HG03025 (cell line): ENCODE data around the gene SNX19.

Experiments
- ATAC-seq: cut with Tn5 transposase; IDR thresholded peaks from one replicate; pipeline ENCODE4 v1.9.1; 2021; ENCODE audit warnings: mild to moderate bottlenecking, moderate library complexity; ENCODE audit not compliant: unreplicated experiment, low FRiP score

SNX19 gene

DNA sequence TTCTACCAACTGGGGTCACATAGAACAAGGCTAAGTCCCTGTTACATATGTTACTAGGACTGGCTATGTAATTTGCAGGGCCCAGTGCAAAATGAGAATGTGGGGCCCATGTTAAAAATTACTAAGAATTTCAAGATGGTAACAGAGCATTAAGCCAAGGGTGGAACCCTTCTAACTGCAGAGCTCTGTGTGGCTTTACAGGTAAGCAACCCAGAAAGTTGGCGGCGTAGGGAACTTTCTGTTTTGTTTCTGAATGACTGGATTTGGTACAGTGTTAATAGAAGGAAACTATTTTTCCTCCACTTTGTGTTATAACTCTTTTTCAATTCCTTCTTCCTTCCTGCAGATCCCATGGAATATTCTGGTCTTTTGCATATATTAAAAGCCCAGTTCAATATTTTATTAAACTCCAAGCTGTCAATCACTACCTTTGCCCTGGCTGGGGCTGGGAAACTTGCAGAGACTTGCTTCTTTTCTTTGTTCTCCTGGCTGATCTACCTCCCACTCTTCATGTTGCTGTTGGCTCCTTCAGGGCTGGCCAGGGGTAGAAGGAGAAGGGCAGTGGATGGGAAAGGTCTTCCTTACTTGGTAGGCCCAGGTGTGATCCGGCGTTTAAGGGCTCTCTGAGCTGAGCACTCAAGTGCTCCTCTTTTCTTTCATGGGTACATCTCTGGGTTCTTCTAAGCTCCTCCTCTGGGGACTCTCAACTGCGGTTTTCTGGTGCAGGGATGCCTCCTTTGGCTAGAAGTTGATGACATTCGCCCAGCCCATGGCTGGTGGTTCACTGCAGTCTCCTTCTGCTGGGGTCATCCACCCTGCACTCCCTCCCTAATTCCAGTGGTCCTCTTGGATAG is 67.7 kb downstream of the SNX19 start:
- no peak for ATAC-seq

DNA sequence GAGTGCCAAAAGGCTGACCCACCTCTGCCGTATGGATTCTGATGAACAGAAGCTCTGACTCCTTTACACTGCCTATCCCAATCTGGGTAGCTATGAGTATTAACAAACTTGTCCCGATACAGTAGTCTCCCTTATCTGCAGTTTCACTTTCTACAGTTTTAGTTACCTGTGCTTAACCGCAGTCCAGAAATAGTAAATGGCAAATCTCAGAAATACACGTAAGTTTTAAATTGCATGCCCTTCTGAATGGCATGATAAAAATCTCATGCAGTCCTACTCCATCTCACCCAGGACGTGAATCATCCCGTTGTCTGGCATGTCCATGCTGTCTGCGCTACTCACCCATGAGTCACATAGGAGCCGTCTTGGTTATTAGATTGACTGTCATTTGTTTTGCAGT is 68.8 kb downstream of the SNX19 start:
- ATAC-seq = no peak

DNA sequence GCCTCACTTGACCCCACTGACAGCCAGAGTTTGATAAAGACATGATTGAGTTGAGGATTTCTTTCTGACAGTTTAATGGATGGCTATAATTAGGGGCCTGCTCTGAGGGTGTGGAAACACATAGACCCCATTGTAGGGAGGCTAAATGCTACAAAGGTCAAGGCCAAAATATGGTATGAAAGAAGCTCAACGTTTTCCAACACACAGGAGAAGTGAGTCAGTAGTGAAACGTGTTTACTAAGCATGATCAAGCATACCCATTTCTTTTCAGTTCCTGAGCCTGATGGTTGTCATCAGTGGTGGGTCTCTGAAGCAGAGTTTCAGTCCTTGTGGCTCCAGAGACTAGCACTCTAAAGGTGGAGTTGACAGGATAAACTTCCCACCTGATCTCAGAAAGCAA is 69.7 kb downstream of the SNX19 start:
- no peak for ATAC-seq

DNA sequence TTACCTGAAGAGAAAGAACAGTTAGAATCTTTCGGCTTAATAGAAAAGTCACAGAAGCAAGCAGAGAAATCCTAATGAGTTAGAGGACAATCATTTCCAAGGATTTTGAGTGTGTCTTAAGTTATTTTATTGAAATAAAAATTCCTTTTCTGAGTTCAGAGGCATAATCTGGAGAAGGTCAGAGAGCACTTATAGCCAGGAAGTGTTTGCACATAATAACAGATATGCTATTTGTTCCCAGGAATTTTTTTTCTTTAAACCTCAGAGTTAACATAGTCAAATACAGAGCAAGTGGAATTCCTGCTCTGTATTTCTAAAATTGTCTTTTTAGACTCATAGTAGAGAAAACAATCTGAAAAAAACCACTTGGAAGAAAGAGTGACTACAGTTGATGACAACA is 74.3 kb downstream of the SNX19 start:
- ATAC-seq = no peak

DNA sequence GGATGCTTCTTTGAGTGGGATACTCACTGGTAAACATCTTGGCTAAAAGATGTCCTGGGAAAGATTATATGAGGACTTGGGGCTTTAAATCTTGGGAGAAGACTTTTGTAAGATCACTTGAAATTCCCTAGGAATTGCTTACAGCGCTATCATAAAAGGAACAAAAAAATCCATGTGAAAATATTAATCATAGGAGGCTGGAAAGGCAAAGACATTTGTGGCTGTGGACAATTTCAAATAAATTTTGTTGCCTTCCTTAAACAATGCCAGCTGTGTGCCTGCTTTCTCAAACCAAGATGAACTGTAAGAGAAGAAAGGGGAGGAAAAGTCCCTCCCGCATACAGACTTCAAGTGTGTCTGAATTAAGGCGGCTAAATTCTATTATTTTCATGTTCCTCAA is 75.6 kb downstream of the SNX19 start:
- ATAC-seq = no peak

DNA sequence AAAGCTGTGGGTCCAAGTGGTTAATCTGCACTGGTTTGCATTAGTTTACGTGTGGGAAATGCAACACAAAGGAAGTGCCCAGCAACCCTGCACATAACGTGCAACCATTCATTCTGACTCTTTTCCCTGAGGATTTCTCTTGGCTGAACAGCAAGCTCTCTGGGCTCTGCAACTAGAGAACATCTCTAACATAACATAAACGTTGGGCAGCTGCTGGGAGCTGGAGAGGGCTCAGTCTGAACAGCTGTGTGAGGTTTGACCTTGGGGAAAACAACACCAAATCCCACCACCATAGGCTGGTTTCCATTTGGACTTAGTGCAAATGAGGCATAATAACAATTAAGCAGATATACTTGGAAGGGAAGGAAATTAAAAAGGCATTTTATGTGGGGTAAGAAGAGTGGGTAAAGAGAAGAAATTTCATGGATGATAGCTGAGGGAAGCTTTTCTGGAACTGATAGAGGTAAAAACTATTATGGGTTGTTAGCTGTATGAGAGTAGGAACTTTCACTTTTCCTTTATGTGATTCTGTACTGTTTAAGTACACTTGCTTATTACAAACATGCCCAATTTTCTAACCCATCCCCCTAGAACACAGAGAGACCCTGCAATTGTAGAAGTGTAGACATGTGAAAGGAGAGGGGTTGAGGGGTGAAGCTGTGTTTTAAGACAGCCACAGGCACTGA is 76.2 kb downstream of the SNX19 start:
- ATAC-seq = no peak

DNA sequence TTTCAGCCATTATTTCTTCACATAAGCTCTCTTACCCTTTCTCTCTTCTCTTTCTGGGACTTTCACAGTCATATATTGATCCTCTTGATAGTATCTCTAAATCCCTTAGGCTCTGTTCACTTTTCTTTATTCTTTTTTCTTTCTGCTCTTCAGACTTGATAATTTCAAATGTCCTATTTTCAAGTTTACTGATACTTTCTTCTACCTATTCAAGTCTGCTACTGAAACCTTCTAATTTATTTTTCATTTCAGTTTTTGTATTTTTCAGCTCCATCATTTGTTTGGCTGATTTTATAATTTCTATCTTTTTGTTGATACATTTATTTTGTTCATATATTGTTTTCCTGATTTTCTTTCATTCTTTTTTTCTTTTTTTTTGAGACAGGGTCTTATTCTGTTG is 79.1 kb downstream of the SNX19 start:
- ATAC-seq = no peak

DNA sequence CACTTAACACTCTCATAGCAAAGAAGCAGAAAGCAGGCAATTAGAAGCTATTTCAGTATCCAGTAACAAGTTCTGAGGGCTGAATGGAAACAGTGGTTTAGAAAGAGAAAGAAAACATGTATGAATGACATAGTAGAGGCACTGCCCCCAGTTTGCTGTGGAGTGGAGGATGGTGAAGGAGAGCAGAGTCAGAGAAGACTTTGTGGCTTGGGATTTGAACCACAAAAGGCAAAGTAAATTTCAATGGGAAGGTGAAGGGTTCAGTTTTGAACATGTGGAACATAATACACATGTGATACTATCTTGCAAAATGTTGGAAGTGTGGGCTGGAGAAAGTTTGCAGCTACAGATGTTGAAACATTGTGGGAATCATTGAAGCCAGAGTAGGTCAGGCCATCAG is 81.4 kb downstream of the SNX19 start:
- ATAC-seq = no peak

DNA sequence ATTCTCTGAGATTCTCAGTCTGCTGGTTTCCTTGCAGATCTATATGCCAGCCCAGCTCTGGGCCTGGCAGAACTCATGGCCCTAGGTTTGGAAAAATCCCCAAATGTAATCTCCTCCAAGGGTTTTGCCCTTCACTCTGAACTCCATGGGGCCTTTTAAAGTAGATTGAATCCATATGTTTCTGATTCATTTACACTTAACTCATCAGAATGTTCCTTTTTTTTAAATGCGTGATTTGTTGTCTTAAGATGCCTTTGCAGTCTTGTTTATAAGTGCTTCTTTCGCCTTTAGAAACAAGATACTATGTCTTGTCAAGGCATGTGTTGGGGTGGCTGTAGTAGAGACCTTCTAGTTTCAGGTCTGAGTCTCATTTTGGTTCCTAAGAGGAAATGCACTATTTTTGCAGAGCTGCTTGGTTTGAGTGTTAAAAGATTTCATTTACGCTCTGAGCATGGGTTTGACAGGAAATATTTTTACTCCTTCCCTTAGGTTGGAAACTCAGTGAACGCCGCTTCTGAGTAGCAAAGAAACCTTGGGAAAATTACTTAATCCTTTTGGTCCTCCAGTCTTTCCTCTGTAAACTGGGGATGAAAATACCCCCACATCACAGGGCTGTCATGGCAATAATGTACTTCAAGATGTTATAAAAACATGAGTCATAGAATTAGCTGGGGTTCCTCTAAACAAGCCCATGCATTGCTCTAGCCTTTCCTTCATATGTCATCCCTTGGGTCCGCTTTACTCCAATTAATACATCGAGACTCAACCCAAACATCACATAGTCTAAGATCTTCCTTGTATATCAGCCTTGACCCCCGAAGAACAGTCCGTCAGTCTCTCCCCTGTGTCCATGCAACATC is 83.5 kb downstream of the SNX19 start:
- ATAC-seq = no peak

DNA sequence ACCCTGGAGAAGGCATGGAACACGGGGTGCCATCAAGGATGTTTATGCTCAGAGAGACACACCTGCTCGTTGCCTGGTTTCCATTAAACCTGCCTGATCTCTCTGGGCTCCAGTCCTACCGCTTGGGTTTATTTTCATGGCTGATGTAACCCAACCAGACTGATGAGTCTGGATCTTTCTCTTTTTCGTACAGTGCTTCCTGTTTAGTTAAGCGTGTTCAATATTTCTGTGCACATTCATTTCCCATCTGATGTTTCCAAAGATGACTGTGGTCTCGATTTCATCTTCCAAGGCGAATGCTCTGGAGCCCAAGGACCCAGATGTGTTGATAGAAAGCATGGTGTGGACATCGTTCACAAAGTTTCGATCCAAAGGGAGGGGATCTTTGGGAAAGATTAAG is 84.3 kb downstream of the SNX19 start:
- ATAC-seq = no peak

DNA sequence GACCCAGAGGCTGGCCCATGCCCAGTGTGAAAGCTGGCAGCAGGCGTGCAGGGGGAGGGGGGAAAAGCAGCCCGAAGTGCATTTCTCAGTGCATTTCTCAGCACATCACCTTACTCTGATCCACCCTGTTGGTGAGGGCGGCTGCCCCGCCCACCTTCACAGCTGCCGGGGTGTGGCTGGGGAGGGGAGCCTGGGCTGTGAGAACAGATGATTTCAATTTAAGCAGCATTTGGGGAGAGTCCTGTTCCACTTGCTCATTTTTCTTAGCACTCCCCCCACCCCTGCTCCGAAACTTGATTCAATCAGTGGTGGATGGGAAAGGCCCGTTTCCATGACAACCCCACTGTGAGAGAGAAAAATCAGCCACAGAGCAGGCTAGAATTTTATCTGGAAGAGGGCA is 84.8 kb downstream of the SNX19 start:
- ATAC-seq = no peak

DNA sequence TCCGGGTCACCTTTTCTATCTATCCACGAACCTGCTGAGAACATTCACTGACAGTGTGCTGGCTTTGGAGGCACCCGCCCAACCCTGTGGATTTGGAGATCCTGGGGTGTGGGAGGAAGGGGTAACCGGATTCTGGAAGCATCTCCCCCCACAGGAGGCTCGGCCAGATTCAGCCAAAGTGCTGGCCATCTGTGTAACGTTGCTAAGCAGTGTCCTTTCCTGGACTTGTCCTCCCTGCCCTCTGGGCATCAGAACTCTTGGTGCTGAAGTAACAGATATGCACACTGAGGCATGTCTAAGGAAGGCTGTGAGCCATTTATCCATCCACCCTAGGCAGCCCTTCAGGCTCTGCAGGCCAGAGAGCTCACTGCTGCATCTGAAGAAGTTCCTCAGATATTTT is 85.7 kb downstream of the SNX19 start:
- ATAC-seq = no peak

DNA sequence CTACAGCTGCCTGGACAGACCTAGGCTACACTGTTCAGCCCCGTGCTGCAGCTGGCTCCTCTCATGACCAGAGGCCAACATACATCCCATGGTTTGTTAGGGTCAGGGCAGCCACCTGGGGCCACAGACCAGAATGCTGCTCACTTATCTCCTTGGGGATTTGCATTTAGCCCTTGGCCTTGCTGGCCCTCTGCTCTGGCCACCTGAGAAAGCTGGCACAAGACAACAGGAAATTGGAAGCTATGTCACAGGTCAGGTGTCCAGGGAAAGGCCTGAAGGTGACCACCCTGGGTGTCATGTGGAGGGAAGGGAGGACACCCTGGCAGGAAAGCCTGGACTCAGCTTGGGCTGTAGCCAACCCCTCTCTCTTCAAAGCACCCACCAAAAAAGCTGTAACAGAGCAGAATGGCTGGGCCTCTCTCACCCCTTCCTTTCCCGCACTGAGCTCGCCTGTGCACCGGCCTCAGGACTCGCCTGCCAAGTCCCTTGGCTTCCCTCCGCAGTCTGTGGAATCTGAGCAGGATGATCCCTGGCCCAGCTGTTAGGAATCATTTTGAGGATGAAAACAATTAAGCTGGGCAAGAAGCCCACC is 86.3 kb downstream of the SNX19 start:
- ATAC-seq = no peak

DNA sequence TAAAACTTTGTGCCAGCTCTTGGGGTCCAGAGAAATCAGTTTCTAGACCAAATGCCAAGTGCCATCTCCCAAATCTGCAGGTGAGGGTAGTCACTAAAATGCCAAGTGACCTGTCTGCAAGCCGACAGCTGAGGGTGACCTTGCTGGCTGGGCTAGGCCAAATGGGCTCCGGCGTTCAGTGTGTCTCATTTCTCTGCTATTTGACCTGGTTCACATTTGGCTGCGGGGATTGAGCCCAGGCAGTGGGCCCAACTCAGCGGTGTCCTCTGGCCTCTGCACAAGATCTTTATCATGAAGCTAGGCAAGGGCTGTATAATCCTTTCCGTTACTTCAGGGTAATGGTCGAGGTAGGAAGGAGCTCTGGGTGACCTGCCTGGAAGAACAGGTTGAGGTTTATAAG is 87.5 kb downstream of the SNX19 start:
- ATAC-seq = no peak

DNA sequence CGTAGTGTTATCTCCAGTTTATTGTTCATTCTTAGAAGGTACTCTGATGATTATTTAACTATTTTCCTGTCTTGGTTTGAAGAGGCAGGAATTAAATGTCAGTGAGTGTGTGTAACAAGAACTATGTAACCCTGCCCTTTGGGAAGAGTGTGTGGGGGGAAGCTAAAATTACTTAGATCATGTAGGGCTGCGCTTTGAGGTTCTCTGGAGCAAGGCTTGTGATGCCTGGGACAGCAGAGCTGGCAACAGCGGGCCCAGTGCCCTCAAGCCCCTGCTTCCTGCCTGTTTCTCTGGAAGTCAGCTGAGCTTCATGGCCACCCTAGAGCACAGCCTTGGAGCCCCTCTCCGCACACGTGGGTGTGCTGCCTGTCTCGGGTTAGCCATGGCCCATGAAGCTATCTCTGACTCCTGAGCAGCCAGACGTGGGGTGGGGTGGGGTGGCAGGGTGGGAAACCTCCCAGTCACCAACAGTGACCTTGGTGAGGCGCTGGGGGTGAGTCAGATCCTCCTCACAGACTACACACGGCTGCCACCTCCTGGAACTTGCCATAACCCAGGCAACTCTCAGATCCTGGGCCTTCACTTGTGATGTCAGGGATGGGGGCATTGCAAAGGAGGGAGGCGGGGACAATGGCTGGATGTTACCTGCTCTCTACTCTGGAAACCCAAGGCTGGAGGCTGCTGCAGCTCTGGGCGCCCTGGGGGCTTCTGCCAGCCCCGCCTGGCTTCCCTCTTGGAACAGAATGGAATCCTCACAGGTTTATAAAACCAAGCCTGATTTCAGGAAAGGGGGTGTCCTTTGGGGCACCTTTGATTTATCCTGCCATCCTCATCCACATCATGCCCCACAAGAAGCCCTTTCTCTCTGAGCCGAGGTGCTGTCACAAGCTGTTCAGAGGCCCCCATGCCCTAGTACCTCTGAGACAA is 88.6 kb downstream of the SNX19 start:
- no peak for ATAC-seq

DNA sequence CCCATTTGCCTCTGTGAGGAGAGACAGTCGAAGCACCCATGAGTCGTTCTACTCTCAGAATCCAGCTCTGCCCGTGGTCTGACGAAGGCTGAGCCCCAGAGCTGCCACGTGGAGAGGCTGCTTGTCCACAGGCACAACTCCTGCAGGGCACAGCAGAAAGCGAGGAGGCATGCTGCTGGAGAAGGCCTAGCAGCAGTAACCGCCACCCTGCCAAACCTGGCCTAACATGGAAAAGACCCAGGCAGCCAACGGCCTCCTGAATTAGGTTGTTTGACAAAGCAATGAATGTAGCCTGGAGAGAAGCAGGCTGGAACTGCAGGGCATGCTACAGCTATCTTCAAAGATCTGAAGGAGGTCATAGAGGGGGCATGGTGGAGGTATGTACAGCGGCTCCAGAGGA is 89.7 kb downstream of the SNX19 start:
- no peak for ATAC-seq

DNA sequence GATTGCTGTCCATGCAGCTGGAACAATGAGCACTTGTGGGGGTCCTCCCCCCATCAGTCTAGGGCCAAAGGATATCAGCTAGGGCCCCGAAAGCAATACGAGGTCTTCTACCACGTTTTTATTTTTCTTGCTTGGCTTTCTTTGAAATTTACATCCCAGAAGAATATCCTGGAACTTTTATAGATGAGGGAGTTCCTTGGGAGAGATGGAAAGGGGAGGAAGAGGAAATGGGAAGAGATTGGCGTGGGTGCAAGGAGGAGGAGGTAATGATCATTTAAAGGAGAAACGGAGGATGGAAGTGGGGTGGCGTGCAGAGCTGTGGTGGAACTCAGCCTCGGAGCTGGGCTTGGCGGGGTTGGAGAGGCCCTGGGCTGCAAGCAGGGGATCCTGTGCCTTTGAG is 90.3 kb downstream of the SNX19 start:
- ATAC-seq = no peak

DNA sequence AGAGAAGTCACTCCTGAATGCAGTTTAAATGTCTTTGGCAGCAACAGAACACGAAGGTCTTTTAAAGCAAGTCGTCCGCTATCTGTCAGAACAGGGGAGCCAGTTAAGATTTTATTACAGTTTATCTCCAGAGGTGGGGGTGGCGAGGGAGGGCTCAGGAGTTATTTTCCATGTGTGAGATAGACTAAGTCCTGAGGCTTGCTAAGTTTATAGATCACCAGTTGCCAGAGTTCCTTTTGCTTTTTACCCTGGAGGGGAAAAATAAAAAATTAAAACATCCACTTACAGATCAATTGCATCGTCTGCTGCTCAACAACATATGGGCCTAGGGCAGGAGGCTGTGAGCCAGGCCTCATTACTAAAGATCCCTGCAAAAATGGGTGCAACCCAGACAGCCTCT is 90.7 kb downstream of the SNX19 start:
- ATAC-seq = no peak
